Psoas muscle (tissue), 8 donors: ENCODE measurements around the gene ERCC8. TPM values are rescaled to one million over a fixed set of nuclear protein-coding genes. Genes with fewer than 3 reads are reported as not detected.

Experiments
- ATAC-seq, 4 donors: fragments of 200-7000 bp; cut with Tn5 transposase; one replicate each; pipeline ENCODE4 v1.9.1; 2020; ENCODE audit warnings: moderate library complexity in 3 of 4, mild to moderate bottlenecking in 2 of 4
- DNase-seq, 2 donors: peaks; one replicate each; pipeline ENCODE4 v3.0.0-alpha.2; 2020
- H3K27ac ChIP-seq: fragments of 200-600 bp; one replicate; pipeline ENCODE4 v1.8.0; 2022
- H3K27me3 ChIP-seq, 3 donors: fragments of 200-600 bp in 1 of 3; one replicate each; pipeline versions ENCODE4 v1.6.1 to v1.8.0; 2013 to 2022; ENCODE audit warnings: low read length in 2 of 3, mild to moderate bottlenecking in 2 of 3, moderate library complexity in 1 of 3; ENCODE audit not compliant: insufficient read depth in 3 of 3
- H3K36me3 ChIP-seq, 2 donors: fragments of 200-600 bp in 1 of 2; one replicate each; pipeline versions ENCODE4 v1.6.1 to v1.8.0; 2013 to 2022; ENCODE audit warnings: low read depth in 1 of 2, mild to moderate bottlenecking in 1 of 2, moderate library complexity in 1 of 2; ENCODE audit not compliant: insufficient read depth in 1 of 2
- H3K4me1 ChIP-seq: fragments of 200-600 bp; one replicate; pipeline ENCODE4 v1.8.0; 2022
- H3K4me3 ChIP-seq: fragments of 200-600 bp; one replicate; pipeline ENCODE4 v1.8.0; 2022; ENCODE audit warnings: mild to moderate bottlenecking
- H3K9me3 ChIP-seq: fragments of 200-600 bp; one replicate; pipeline ENCODE4 v1.8.0; 2022
- CTCF ChIP-seq: fragments of 200-600 bp; IDR thresholded peaks from one replicate; pipeline ENCODE4 v1.8.0; 2022; ENCODE audit warnings: antibody characterized with exemption
- WGBS, 3 donors: extraction: QIAGEN DNeasy Blood & Tissue Kit; methylation state at CpG; one replicate each; pipeline versions ENCODE4 v1.1.6 to v1.1.7; 2013; 5-methylcytosine and 5-hydroxymethylcytosine counted together
- intact Hi-C, 2 donors: fragments of 100-400 bp; cut with DNase I; formaldehyde crosslinking; loops; one replicate each; pipeline versions ENCODE4 v1.11.0 to v1.14.2; 2022
- polyA plus RNA-seq, 3 donors: library from polyadenylated mRNA; stranded (reverse); fragments of 200-250 nt; gene quantifications; one replicate each; pipeline ENCODE4 v1.2.3, GENCODE V29; 2013
- total RNA-seq, 4 donors: library from RNA; stranded (reverse); fragmentation: NEBNext Ultra II Directional in 2 of 4; extraction: Animal tissue kit (Norgen Biotek cat#: 25700) in 2 of 4; gene quantifications; one replicate each; pipeline versions ENCODE4 v1.2.1 to v1.2.4, GENCODE V29; 2021 to 2023
- donor health status: healthy with polysubstance abuse.
- donor health status: DM: no; HTN: no; CAD: no; lungs with moderate emphysema.
- donor health status: Bipolar disorder and iron deficiency.
- donor health status: healthy.
- donor health status: DM: yes; HTN: yes; CAD: no.
- donor health status: DM: no; HTN: no; CAD: no.
- donor health status: DM: no; HTN: no; CAD: no.
- donor health status: DM: yes; HTN: yes; CAD: no.

ERCC8 gene
- total and polyA plus RNA-seq, 7 donors = 2.9 to 7.6 (median 4.7) TPM

DNA sequence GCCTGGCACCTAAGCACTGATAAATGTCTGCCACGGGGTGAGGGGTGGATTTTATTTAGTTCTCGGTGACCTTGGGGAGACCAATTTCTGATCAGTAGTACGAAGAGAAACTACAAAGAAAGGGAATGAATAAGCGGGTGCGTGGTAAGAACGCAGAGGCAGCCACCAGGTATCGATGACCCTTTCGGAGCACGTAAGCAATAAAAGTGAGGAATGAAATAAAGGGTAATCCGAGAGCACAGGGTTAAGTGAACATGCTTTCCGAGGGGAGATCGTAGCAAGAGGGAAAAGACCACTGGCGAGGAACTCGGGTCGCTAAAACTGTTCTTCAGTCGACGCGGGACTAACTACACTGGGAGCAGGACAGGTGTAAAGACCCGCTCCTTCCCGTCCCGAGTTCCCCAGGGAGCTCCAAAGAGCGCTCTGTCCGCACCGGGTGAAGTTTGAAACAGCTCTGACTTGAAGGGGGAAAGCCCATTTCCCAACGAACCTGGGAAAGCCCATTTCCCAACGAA, 101.9 kb downstream of the ERCC8 start:
- WGBS, 3 donors = 4 to 5% (median 4%) methylated on average over 26 of the region's 26 CpGs
- no peak for ATAC-seq
- peaks cover 5 to 37% (median 13%) of the 10 kb centered on the region in 3 donors for H3K27me3 ChIP-seq

DNA sequence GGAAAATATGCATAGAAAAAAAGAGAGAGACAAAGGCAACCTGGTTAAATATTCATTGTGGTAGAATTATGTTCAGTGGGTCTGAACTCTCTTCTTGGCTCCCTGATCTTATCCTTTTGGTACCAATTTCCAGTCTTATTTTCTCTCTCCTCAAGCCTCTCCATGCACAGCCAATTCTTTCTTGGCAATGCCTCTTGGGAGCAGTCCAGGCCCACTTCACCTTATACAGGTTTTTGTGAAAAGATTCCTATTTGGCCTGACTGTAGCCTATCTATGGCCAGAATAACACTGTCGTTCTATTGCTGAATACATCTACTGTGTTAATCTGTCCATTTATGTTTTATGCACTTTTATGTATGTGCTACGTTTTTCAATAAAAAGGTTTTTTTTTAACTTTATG, 103.5 kb downstream of the ERCC8 start:
- peaks cover 5 to 37% (median 13%) of the 10 kb centered on the region in 3 donors for H3K27me3 ChIP-seq
- H3K4me3 ChIP-seq = no peak overlapping the region
- H3K4me1 ChIP-seq = peaks cover 8% of the 10 kb centered on the region
- no peak for ATAC-seq
- H3K27ac ChIP-seq = no peak overlapping the region
- no peaks in the 10 kb centered on the region for H3K36me3 ChIP-seq
- DNase-seq = no peak
- intact Hi-C loops = no loop called here
- 74 to 83% (median 78%) methylated on average over 2 of the region's 2 CpGs for WGBS, 3 donors
- TF ChIP-seq CTCF = no peak
- no peaks in the 10 kb centered on the region for H3K9me3 ChIP-seq

More for the DNA sequence above, 101.9 kb downstream of the ERCC8 start:
- H3K9me3 ChIP-seq = no peaks in the 10 kb centered on the region
- TF ChIP-seq CTCF = no peak
- H3K36me3 ChIP-seq = no peaks in the 10 kb centered on the region
- H3K4me1 ChIP-seq = peaks cover 8% of the 10 kb centered on the region
- no peak for DNase-seq
- H3K27ac ChIP-seq = no peak overlapping the region
- intact Hi-C loops = no loop called here
- H3K4me3 ChIP-seq = peak overlapping the region; percentile 73

DNA sequence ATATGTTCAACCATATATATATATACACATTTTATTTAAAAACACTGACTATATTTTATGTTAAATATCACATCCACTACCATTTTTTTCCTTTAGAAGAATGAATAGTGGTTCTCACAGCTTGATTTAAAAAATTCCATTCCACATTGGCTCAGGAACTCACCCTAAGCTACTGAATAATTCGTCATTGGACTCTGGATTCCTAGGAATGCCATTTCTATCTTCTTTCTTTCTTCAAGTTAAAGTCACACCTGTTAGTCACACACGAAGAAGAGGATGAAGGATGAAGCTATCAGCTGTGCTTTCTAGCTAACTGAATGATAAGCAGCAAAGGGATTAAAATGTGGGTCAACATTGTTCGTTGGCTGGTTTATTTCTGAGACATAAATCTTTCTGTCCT, 108.7 kb downstream of the ERCC8 start:
- intact Hi-C loops = no loop called here

DNA sequence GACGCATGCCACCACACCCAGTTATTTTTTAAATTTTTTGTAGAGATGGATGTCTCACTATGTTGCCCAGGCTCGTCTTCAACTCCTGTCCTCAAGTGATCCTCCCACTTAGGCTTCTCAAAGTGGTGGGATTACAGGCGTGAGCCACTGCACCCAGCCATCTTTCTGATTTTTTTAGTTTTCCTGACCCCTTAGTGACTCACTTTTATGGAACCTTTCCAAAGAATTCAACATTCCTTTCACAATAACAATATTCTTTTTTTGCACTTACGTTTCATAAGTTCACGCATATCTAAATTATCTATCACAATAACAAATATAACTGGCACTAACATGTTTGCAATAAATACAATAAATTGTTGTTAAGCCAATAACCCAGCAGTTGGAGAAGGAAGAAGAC, 109.3 kb downstream of the ERCC8 start:
- Histone ChIP-seq H3K9me3 (no peaks in the 10 kb centered on the region), H3K4me3 (no peak overlapping the region), H3K27me3 (peaks cover 0 to 7% (median 1%) of the 10 kb centered on the region in 3 donors), H3K4me1 (no peaks in the 10 kb centered on the region), H3K36me3 (no peaks in the 10 kb centered on the region), H3K27ac (no peak overlapping the region)
- no peak for TF ChIP-seq CTCF
- 58 to 61% (median 61%) methylated on average over 5 of the region's 5 CpGs for WGBS, 3 donors
- ATAC-seq = no peak
- intact Hi-C loops = no loop called here
- no peak for DNase-seq

More for the DNA sequence above, 108.7 kb downstream of the ERCC8 start:
- H3K9me3 ChIP-seq = no peaks in the 10 kb centered on the region
- DNase-seq = no peak
- H3K27ac ChIP-seq = no peak overlapping the region
- no peaks in the 10 kb centered on the region for H3K36me3 ChIP-seq
- H3K27me3 ChIP-seq = peaks cover 0 to 7% (median 1%) of the 10 kb centered on the region in 3 donors
- no peak overlapping the region for H3K4me3 ChIP-seq
- no peak for TF ChIP-seq CTCF
- no peaks in the 10 kb centered on the region for H3K4me1 ChIP-seq
- ATAC-seq = no peak
- 17 to 29% (median 20%) methylated on average over 3 of the region's 3 CpGs for WGBS, 3 donors

GRCh38 chr5:60833520-60833919, 111.3 kb downstream of the ERCC8 start:
- no peaks in the 10 kb centered on the region for H3K9me3 ChIP-seq
- no peak for DNase-seq
- no peaks in the 10 kb centered on the region for H3K4me1 ChIP-seq
- no peaks in the 10 kb centered on the region for H3K27me3 ChIP-seq
- ATAC-seq = no peak
- no peaks in the 10 kb centered on the region for H3K36me3 ChIP-seq
- H3K4me3 ChIP-seq = no peak overlapping the region
- intact Hi-C loops = no loop called here
- no peak for TF ChIP-seq CTCF
- no peak overlapping the region for H3K27ac ChIP-seq
